GM21723 (cell line): ENCODE results near the gene ECM2.

Source experiments
- ATAC-seq: cut with Tn5 transposase; IDR thresholded peaks from one replicate; pipeline ENCODE4 v1.9.1; 2021; ENCODE audit warnings: mild to moderate bottlenecking, moderate library complexity; ENCODE audit not compliant: unreplicated experiment

The ECM2 gene

GRCh38 chr9:92468206-92468605 is 67.6 kb downstream of the ECM2 start:
- no peak for ATAC-seq

- ATAC-seq: no peak
Observed at GRCh38 chr9:92467511-92467910, 68.3 kb downstream of the ECM2 start.

GRCh38 chr9:92467041-92467440 is 68.7 kb downstream of the ECM2 start:
- ATAC-seq: no peak

GRCh38 chr9:92463984-92464383 is 71.8 kb downstream of the ECM2 start:
- no peak for ATAC-seq

- ATAC-seq: no peak
Observed at GRCh38 chr9:92463387-92463786, 72.4 kb downstream of the ECM2 start.

- ATAC-seq: no peak
Observed at GRCh38 chr9:92457576-92457975, 78.2 kb downstream of the ECM2 start.

GRCh38 chr9:92455217-92455616 is 80.6 kb downstream of the ECM2 start:
- no peak for ATAC-seq

- ATAC-seq: no peak
Observed at GRCh38 chr9:92446536-92446935, 89.3 kb downstream of the ECM2 start.
